Measurements from ENCODE around the gene TREX2. TPM values are rescaled to one million over a fixed set of nuclear protein-coding genes. Genes with fewer than 3 reads are reported as not detected.
A peak's percentile ranks its signal among the peaks of the same experiment; 100 is the strongest.

The TREX2 gene
- polyA plus RNA-seq, 1 of the 3 experiments (the other 2 are of a cell fraction): 0.76 TPM

DNA sequence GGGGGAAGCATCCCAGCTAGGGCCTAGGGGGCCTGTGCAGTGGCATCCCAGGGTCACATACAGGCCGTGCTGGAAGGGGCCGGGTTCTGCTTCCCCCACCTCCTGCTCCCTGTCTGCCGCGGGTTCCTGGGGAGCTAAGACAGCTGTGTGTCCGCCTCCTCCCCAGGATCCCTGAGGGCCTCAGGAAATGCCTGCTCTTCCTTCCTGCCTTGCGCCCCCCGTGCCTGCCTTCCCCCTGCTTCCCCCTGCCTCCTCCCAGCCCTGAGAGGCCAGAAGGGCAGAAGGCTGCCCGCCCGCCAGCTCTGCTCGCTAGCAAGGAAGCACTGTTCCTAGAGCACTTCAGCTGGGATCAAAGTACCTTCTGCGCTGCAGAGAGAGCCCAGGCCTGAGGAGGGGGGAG lies 46.1 kb upstream of the TREX2 start:
- POLR2A ChIA-PET: no interaction called here
- H2AFZ ChIP-seq (ENCODE audit: low read depth): 0 out of 2 replicates have a peak overlapping the region, but pooled peaks have one; percentile 65

More for the DNA sequence above, 46.1 kb upstream of the TREX2 start:
- Histone ChIP-seq H3K9me2 (no peaks in the 10 kb centered on the region), H3K4me1 (ENCODE audit: control insufficient read depth in 1 of 2, insufficient read depth in 2 of 2, low read depth in 1 of 2, low read length in 1 of 2) (peaks cover 8 to 62% of the 10 kb centered on the region in 2 experiments; a peak in 2 of 4 replicates), H3K36me3 (replicated peaks in 1 of 2; ENCODE audit: control insufficient read depth in 1 of 2, insufficient read depth in 2 of 2, low read length in 1 of 2) (no peaks in the 10 kb centered on the region), H3K27ac (ENCODE audit: low read depth in 2 of 2, low read length in 1 of 2) (peak overlapping the region in 1 of 2 experiments; percentile 77; a peak in 2 of 4 replicates), H3K79me2 (ENCODE audit: insufficient read depth) (no peaks in the 10 kb centered on the region), H3K4me3 (ENCODE audit: low read depth in 2 of 2, low read length in 1 of 2) (no peak overlapping the region), H3K27me3 (ENCODE audit: insufficient read depth) (no peaks in the 10 kb centered on the region), H3K9ac (no peak overlapping the region), H3K9me3 (no peaks in the 10 kb centered on the region), H3F3A (replicated peaks; ENCODE audit: insufficient read depth) (peaks cover 5% of the 10 kb centered on the region), H3K4me2 (peak overlapping the region; percentile 28; the same call in 1 of the 2 replicates), H4K20me1 (ENCODE audit: insufficient read depth) (no peaks in the 10 kb centered on the region)
- TF ChIP-seq, protein P1, sequence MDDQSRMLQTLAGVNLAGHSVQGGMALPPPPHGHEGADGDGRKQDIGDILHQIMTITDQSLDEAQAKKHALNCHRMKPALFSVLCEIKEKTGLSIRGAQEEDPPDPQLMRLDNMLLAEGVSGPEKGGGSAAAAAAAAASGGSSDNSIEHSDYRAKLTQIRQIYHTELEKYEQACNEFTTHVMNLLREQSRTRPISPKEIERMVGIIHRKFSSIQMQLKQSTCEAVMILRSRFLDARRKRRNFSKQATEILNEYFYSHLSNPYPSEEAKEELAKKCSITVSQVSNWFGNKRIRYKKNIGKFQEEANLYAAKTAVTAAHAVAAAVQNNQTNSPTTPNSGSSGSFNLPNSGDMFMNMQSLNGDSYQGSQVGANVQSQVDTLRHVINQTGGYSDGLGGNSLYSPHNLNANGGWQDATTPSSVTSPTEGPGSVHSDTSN (IDR thresholded peaks at IDR 0.05): no peak
- TF ChIP-seq, protein P2, sequence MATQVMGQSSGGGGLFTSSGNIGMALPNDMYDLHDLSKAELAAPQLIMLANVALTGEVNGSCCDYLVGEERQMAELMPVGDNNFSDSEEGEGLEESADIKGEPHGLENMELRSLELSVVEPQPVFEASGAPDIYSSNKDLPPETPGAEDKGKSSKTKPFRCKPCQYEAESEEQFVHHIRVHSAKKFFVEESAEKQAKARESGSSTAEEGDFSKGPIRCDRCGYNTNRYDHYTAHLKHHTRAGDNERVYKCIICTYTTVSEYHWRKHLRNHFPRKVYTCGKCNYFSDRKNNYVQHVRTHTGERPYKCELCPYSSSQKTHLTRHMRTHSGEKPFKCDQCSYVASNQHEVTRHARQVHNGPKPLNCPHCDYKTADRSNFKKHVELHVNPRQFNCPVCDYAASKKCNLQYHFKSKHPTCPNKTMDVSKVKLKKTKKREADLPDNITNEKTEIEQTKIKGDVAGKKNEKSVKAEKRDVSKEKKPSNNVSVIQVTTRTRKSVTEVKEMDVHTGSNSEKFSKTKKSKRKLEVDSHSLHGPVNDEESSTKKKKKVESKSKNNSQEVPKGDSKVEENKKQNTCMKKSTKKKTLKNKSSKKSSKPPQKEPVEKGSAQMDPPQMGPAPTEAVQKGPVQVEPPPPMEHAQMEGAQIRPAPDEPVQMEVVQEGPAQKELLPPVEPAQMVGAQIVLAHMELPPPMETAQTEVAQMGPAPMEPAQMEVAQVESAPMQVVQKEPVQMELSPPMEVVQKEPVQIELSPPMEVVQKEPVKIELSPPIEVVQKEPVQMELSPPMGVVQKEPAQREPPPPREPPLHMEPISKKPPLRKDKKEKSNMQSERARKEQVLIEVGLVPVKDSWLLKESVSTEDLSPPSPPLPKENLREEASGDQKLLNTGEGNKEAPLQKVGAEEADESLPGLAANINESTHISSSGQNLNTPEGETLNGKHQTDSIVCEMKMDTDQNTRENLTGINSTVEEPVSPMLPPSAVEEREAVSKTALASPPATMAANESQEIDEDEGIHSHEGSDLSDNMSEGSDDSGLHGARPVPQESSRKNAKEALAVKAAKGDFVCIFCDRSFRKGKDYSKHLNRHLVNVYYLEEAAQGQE (IDR thresholded peaks at IDR 0.05; ENCODE audit: low read depth, low read length): no peak
- TF ChIP-seq GATA2 (CRISPR knock-in tag; IDR thresholded peaks at IDR 0.05): no peak
- TF ChIP-seq, protein P3, sequence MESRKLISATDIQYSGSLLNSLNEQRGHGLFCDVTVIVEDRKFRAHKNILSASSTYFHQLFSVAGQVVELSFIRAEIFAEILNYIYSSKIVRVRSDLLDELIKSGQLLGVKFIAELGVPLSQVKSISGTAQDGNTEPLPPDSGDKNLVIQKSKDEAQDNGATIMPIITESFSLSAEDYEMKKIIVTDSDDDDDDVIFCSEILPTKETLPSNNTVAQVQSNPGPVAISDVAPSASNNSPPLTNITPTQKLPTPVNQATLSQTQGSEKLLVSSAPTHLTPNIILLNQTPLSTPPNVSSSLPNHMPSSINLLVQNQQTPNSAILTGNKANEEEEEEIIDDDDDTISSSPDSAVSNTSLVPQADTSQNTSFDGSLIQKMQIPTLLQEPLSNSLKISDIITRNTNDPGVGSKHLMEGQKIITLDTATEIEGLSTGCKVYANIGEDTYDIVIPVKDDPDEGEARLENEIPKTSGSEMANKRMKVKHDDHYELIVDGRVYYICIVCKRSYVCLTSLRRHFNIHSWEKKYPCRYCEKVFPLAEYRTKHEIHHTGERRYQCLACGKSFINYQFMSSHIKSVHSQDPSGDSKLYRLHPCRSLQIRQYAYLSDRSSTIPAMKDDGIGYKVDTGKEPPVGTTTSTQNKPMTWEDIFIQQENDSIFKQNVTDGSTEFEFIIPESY (IDR thresholded peaks at IDR 0.05; ENCODE audit: borderline replicate concordance, low read depth): no peak
- no peak for TF ChIP-seq MEF2A (IDR thresholded peaks at IDR 0.05; ENCODE audit: borderline replicate concordance, low read depth)
- TF ChIP-seq SIN3A (IDR thresholded peaks at IDR 0.05; ENCODE audit: borderline replicate concordance, low read depth, low read length): no peak
- no peak for TF ChIP-seq FOXM1 (IDR thresholded peaks at IDR 0.05; ENCODE audit: low read depth)
- TF ChIP-seq TEAD4 (IDR thresholded peaks at IDR 0.05; ENCODE audit: borderline replicate concordance, insufficient read depth): no peak
- TF ChIP-seq NRF1 (IDR thresholded peaks at IDR 0.05; ENCODE audit: low read depth, low read length): no peak
- TF ChIP-seq EP300 (IDR thresholded peaks at IDR 0.05; ENCODE audit: borderline replicate concordance in 1 of 2, low read depth in 1 of 2, low read length in 1 of 2): no peak
- no peak for TF ChIP-seq SMC3 (IDR thresholded peaks at IDR 0.05; ENCODE audit: low read depth, low read length)
- TF ChIP-seq, protein P4, sequence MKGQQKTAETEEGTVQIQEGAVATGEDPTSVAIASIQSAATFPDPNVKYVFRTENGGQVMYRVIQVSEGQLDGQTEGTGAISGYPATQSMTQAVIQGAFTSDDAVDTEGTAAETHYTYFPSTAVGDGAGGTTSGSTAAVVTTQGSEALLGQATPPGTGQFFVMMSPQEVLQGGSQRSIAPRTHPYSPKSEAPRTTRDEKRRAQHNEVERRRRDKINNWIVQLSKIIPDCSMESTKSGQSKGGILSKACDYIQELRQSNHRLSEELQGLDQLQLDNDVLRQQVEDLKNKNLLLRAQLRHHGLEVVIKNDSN (IDR thresholded peaks at IDR 0.05; ENCODE audit: borderline replicate concordance, low read depth): no peak
- DNase-seq: peak; percentile 57
- CTCF ChIA-PET: interaction anchor here (2.9 to 7.0 kb wide), 3 partner anchors 15 to 20 kb away, joined by 13 to 70 read pairs (median 22); partner anchors contain the start of gene HAUS7
- 68% methylated on average over 4 of the region's 11 CpGs for WGBS (ENCODE audit: low lambda C conversion rate)
